Activated CD8-positive, alpha-beta memory T cell treated with anti-CD3 and anti-CD28 coated beads, Interleukin-2, amount 50 U/mL, for 1 hour (primary cell): ENCODE measurements around the gene THRAP3.
"Not testable (repeated sequence)": the region's sequence is repeated elsewhere in the genome, so short reads cannot be mapped to it uniquely, and the experiment has no call there.

Experiments
- DNase-seq: peaks from one replicate; pipeline ENCODE4 v3.0.0-alpha.2; 2020; ENCODE audit errors: extremely low read depth

Gene THRAP3, protein sequence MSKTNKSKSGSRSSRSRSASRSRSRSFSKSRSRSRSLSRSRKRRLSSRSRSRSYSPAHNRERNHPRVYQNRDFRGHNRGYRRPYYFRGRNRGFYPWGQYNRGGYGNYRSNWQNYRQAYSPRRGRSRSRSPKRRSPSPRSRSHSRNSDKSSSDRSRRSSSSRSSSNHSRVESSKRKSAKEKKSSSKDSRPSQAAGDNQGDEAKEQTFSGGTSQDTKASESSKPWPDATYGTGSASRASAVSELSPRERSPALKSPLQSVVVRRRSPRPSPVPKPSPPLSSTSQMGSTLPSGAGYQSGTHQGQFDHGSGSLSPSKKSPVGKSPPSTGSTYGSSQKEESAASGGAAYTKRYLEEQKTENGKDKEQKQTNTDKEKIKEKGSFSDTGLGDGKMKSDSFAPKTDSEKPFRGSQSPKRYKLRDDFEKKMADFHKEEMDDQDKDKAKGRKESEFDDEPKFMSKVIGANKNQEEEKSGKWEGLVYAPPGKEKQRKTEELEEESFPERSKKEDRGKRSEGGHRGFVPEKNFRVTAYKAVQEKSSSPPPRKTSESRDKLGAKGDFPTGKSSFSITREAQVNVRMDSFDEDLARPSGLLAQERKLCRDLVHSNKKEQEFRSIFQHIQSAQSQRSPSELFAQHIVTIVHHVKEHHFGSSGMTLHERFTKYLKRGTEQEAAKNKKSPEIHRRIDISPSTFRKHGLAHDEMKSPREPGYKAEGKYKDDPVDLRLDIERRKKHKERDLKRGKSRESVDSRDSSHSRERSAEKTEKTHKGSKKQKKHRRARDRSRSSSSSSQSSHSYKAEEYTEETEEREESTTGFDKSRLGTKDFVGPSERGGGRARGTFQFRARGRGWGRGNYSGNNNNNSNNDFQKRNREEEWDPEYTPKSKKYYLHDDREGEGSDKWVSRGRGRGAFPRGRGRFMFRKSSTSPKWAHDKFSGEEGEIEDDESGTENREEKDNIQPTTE

DNA sequence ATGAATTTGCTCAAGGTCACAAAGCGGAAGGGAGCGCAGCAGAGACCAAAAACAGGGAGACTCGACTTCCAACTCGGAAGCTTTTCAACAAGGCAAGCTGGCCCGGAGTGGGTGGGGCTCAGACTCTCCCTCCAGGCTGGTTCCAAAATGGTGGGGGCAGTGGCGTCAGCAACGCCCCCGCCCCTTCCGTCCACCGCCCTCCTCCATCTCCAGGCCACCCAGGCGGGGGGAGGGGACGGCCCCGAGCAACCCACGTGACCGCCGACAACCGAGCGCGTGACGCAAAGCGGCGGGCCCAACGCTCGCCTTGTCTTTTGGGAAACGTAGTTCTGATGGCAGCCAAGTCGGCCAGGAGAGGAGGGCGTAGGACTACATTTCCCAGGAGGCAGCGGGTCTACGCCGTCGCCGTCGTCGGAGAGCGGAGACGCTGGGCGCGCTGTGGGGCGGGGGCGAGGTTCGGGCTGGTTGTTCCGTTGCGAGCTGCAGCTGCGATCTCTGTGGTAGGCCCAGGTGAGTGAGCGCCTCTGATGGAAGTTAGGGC lies at the start of gene THRAP3:
Gene THRAP3, plus strand, starts transcription at position 448 of the 541 bp plus-strand sequence. CDS start 58,121 bp downstream, outside the sequence.
- DNase-seq = peak; percentile 97

DNA sequence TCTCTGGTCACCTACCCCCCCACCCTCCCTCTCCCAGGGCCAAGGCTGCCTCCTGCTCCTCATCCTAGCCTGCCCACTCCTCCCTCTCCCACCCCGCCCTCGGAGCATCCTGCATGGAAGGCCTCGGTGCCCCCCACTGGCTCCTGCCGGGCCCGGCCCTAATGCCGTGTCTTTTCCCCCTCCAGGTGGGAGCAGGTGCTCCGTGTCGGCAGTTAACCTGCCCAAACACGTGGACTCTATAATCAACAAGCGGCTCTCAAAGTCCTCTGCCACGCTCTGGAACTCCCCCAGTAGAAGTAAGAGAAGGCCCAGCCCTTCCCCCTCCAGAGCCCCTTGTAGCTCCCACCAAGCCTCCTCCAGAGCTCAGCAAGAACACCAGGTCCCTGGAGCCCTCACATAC lies 49.5 kb upstream of the THRAP3 start:
- no peak for DNase-seq

DNA sequence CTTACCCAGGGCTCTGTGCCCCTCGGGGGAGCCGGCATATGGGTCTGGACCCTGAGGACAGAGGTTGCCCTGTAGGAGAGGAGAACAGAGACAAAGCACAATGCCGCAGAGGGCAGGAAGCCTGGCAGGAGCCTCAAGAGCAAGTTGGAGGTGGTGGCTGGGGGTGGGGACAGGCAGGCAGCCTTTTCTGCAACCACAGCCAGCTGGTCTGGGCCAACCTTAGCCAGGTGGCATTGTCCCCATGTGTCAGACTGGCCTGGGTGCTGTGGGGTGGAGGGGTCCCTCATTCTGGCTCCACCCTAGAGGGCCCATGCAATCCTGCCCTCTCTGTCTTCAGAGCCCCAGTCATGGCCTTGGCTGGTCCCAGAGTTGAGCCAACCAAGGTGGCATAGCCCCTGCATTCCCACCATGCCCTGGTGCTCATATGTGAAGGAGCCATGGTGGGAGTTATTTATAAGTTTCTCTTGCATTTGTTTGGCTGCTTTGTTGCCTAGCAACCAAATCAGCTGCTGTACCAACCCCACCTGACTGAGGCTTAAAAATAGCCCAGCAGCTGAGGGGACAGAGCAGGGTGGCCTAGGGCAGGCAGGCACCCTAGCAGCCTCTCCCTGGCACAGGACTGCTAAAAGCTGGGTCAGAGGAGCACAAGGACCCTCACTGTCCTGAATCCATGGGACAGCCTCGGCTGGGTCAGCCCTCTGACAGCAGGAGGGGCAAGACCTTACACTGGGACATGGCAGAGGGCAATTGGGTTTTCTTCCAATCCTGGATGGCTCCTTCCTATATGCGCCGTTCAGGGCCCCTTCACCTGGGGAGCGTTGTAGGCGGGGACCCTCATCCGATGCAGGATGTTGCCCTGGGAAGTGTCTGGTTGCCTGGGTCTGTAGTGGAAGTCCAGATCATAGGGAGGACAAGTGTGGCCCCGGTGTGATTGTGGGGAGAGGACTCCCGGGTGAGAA lies 48.8 kb upstream of the THRAP3 start:
- no peak for DNase-seq

DNA sequence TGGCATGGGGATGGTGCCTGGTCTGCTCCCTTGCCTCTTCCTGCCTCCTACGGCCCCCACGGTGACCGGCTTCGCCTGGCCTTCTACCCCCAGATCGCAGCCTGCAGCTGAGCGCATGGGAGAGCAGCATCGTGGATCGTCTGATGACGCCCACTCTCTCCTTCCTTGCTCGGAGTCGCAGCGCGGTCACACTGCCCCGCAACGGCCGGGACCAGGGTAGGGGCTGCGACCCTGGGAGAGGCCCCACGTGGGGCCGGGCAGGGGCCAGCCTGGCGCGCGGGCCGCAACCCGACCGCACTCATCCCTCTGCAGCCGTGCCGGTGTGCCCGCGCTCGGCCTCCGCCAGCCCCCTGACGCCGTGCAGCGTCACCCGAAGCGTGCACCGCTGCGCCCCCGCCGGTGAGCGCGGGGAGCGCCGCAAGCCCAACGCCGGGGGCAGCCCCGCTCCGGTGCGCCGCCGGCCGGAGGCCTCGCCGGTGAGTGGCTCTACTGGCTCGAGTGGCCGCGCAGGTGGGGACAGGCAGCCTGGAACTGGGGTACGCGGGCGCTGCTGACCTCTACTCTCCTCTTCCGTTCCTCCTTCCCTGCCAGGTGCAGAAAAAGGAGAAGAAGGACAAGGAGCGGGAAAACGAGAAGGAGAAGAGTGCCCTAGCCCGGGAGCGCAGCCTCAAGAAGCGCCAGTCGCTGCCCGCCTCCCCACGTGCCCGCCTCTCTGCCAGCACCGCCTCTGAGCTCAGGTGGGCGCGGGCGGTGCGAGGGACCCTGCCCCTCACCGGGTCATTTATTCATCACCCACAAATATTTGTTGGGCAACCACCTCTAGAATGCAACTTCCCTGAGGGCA lies 47.9 kb upstream of the THRAP3 start:
- DNase-seq = no peak

DNA sequence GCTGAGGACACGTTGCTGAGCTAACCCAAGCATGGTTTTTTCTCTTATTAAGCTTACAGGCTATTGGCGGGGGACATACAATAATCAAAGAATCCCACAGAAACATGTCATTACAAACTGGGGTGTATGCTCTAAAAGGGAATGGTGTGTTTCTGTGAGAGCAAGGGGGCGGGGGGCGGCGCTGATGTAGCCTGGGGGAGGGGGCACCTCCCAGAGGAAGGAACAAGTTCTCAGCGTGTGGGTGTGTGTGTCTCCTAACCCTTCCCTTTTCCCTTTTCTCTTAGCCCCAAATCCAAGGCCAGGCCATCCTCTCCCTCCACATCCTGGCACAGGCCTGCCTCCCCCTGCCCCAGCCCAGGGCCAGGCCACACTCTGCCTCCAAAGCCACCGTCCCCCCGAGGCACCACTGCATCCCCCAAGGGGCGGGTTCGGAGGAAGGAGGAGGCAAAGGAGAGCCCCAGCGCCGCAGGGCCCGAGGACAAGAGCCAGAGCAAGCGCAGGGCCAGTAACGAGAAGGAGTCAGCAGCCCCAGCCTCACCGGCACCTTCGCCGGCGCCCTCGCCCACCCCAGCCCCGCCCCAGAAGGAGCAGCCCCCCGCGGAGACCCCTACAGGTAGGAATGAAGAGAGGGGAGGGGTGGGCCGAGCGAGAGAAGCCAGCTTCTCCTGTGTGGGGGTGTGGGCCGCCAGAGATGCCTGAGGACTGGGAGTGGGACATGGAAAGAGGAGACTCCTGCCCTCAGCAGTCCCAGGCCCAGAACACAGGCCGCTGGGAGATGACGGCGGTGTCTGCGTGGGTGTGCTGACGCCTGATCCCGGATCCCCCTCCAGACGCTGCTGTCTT lies 46.4 kb upstream of the THRAP3 start:
- no peak for DNase-seq

DNA sequence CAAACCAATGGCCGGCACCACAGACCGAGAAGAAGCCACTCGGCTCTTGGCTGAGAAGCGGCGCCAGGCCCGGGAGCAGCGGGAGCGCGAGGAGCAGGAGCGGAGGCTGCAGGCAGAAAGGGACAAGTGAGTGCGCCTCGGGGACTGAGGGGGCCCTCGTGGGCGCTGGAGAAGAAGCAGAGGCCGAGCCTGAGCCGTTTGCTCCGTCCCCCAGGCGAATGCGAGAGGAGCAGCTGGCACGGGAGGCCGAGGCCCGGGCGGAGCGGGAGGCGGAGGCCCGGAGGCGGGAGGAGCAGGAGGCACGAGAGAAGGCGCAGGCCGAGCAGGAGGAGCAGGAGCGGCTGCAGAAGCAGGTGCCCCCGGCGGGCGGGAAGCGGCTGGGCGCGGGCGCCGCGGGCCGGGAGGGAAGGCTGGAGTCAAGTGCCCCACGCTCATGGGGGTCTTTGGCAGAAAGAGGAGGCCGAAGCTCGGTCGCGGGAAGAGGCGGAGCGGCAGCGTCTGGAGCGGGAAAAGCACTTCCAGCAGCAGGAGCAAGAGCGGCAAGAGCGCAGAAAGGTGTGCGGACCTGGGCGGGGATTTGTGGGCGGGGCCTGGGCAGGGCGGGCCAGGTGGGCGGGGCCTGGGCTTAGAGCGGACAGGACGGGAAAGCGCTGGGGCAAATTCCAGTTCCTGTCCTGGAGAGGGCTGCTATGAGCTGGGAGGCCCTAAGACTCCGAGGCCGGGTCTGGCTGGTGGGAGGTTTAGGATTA lies 45.6 kb upstream of the THRAP3 start:
- no peak for DNase-seq

DNA sequence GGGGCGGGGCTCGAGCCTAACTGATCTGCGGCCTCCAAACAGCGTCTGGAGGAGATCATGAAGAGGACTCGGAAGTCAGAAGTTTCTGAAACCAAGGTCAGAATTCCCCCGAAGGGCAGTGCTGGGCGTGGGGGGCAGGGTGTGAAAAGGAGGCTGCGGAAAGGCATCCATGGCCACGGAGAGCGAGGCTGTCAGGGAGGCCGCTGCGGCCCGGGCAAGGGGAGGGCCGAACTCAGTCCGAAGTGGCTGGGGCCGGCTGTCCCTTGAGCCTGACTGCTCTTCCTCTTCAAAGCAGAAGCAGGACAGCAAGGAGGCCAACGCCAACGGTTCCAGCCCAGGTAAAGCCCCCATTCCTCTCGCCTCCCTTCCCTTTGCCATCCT lies 45.0 kb upstream of the THRAP3 start:
- no peak for DNase-seq

DNA sequence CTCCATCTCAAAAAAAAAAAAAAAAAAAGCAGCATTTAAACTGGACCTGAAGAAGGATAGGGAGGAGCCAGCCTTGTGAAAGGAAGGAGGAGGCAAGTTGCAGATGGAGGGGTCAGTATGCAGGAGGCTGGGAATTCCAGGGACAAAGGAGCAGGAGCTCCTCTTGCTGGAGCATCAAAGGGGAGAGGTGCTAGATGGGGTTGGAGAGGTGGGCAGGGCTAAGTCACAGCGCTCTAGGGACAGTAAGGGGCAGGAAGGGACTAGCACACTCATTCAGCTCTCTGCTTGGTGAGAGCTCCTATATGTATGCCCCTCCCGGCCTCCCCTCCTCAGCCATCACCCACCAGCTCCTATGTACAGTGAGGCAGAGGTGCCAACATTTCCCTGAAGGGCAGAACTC lies 41.5 kb upstream of the THRAP3 start:
- no peak for DNase-seq

DNA sequence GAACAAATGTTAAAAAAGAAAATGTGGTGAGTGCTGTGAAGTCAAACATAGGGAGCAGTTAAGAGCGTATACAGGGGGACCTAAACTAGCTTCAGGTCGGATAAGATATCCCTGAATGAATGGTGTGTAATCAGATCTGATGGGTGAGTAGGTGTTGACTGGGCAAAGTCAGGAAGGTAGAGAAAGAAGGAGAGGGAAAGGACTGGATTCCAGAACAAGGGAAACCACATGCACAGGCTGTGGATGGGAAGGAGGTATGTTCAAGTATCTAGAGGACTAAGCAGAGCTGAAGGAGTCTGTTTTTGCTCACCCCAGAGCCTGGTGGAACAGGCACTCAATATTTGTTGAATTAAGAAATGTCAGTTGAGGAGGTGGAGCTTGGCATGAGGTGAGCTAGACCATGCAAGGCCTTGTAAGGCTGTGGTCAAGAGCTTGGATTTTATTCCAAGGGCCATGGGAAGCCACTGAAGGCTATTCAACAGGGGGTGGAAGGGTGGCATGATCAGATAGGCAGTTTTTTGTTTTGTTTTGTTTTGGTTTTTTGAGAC lies 40.9 kb upstream of the THRAP3 start:
- no peak for DNase-seq

DNA sequence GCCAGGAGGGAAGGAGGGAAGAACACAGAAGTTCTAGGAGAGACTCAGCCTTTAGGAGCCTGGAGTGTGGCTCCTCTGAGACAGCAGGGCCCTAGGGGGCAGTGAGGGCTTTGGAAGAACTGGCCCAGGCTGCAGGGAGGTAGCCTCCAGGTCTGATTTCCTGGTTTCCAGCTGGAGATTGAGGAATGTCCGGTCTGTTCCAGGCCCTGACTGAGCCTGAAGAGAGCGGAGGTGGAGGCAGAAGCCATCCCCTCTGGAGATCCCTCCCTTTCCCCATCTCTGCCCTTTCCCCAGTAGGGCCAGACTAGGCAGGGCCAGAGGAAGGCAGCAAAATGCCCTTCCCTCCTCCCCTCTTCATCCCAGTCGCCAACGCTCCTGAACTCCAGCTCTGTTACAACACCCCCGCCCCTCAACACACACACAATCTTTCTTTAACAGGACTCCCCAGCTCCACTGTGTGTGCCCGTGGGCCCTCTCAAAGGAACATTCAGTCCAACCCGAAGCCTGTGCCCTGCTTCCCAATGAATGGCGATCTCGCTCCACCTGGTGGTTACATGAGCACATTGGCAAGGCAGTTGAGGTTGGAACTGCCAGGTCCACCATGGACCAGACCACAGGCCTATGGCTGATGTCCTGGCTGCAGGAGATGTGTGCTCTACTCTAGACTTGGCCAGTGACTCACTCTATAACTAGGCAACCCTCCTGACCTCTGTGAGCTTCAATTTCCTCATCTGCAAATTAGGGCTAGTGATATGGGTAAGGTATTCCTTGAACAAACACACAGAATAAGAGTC lies 36.2 kb upstream of the THRAP3 start:
- DNase-seq = peak; percentile 69

DNA sequence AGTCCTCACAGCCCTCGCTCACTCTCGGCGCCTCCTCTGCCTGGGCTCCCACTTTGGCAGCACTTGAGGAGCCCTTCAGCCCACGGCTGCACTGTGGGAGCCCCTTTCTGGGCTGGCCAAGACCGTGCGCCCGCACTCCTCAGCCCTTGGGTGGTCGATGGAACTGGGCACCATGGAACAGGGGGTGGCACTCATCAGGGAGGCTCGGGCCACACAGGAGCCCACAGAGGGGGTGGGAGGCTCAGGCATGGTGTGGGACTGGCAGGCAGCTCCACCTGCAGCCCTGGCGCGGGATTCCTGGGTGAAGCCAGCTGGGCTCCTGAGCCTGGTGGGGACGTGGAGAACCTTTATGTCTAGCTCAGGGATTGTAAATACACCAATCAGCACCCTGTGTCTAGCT lies 27.4 kb upstream of the THRAP3 start:
- DNase-seq = not testable (repeated sequence)

DNA sequence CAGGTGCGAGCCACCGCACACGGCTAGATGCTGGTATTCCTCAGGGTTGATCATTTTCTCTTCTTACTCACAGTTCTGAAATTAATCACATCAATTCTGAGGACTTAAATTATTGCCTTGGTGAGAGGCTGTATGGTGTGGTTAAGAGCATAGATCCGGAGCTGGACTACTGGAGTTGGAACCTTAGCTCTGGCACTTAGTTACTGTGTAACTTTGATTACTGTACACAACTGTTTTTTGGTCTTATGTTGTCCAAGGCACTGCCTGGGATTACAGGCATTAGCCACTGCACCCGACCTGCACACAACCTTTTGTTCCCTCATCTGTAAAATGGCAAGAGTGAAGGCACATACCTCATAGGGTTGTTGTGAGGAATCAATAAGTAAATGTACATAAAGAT lies 25.6 kb upstream of the THRAP3 start:
- no peak for DNase-seq

DNA sequence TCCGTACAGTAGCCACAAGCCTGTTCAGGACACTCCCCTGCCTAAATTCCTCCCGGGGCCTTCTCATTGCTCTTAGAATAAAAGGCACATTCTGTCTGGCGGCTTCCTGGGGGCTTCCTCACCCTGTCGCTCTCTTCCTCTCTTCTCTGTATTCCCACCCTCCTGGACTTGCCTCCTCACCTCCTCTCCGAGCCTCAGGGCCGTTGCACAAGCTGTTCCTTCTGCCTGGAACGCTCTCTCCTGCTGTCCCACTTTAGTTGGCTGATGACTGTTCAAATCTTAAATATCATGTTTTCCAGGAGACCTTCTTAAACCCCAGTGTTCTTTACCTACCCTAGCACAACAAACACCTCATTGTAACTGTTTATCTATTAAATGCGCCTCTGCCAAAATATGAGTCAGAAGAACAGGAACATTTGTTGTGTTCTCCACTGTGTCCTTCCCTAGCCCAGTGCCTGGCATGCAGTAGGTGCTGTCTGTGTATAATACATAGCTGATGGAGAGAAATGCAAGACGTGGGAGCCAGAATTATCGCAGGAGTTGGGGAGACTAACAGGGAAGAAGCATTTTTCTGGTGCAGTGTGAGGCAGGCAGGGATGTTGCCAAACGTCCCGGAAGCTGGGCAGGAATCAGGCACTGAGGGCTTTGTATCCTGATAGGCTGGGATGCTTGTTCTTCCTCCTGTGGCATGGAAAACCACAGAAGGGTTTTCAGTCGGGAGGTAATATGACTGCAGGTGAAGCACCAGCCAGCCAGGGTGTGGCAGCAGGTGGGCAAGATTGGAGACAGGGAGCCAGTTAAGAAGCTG lies 24.1 kb upstream of the THRAP3 start:
- DNase-seq = no peak

DNA sequence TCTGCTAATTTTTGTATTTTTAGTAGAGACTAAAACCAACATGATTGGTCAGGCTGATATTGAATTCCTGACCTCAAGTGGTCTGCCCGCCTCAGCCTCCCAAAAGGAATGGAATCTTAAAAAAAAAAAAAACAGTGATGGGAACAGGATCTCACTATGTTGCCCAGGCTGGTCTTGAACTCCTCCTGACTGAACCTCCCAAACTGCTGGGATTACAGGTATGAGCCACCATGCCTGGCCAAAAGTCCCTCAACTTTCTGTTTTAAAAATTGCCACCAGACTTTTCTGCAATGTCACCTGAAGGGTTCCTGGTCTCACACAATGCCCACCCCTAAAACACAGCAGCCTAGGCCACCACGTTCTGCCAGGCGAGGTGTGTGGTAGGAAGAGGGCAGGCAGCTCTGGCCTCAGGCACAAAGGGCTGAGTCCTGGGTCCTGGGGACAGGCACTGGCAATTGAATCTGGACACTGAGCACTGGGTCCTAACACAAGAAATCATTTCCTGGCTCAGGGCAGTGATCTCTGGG lies 21.2 kb upstream of the THRAP3 start:
- no peak for DNase-seq

DNA sequence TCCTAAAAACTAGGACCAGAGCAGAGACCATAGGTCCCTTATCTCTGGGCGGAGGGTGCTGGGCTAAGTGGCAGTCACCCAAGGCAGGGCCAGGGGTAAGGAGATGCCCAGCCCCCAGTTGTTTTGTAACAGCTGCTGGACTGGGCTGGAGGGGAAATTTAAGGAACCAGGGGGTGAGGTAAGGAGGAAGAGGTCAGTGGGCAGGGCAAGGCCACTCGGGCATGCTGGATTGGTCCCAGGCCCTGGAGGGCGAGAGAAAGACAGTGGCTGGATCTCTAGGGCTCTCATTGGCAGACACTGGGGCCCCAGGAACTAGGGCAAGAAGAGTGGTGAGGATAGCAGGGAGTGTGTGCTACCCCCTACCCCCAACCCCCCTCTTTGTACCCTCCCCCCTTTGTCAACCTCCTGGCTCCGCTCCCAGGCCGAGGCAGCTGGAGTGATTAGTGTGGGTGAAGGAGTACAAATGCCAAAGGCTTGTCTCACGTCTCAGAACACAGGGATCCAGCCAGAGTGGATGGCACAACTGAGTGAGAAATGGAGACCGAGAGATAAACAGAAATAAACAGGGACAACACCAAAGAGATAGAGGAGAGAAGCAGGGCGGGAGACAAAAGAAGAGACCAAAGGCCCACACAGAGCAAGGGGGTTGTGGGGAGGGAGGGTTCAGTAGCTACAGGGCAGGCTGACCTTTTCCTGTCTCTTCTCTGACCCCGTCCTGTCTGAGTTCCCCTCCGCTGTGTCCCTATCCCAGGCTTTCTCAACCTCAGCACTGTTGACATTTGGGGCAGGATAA lies 20.5 kb upstream of the THRAP3 start:
- no peak for DNase-seq
